ENCODE data around the gene USP17L25.
"Not testable (repeated sequence)": the region's sequence is repeated elsewhere in the genome, so short reads cannot be mapped to it uniquely, and the experiment has no call there.

GRCh38 chr4:9324865-9325264 is 4.8 kb upstream of the USP17L25 start, which contains the start of gene USP17L24:
- not testable (repeated sequence) for TF ChIP-seq CTCF (IDR thresholded peaks at IDR 0.05); POLR2A (IDR thresholded peaks at IDR 0.05; ENCODE audit: low read depth); POLR2AphosphoS5 (IDR thresholded peaks at IDR 0.05); EP300 (IDR thresholded peaks at IDR 0.05)

All from esophagus muscularis mucosa (tissue), 4 donors.